OCI-LY7 (cell line): ENCODE data around the gene ATXN10. TPM values are rescaled to one million over a fixed set of nuclear protein-coding genes. Genes with fewer than 3 reads are reported as not detected.

Experiments used
- BruUV-seq: library from RNA; stranded (reverse); fragments of 400-500 nt; replicated peaks from 2 replicates; lab custom pipeline; 2021; lab: Mats Ljungman, UMichigan
- CTCF ChIA-PET: fragments of 300-600 bp; sonication (Branson Sonifier 250); formaldehyde crosslinking; loops from one replicate; lab custom pipeline; 2022; ENCODE audit warnings: antibody characterized with exemption; ENCODE audit not compliant: unreplicated experiment; lab: Charles Lee
- POLR2A ChIA-PET: fragments of 300-600 bp; sonication (Branson Sonifier 250); formaldehyde crosslinking; loops from one replicate; lab custom pipeline; 2022; ENCODE audit warnings: antibody characterized with exemption; lab: Charles Lee
- DNase-seq: peaks from one replicate; pipeline ENCODE4 v3.0.0-alpha.2; 2015; ENCODE audit warnings: low spot score
- H2AFZ ChIP-seq: fragments of 200-600 bp; sonication (generic), shearing (Covaris generic); 2 replicates; pipeline ENCODE4 v1.6.1; 2014; ENCODE audit warnings: mild to moderate bottlenecking, antibody characterized with exemption, low read length, moderate library complexity
- H3K27ac ChIP-seq: fragments of 200-600 bp; sonication (generic); 2 replicates; pipeline ENCODE4 v1.5.1; 2014; ENCODE audit warnings: mixed run types, low read depth, mild to moderate bottlenecking, moderate library complexity, low read length, inconsistent platforms; ENCODE audit not compliant: poor library complexity, severe bottlenecking
- H3K36me3 ChIP-seq: fragments of 200-600 bp; sonication (generic); 2 replicates; pipeline ENCODE4 v1.6.1; 2014; ENCODE audit warnings: mild to moderate bottlenecking, antibody characterized with exemption, low read length, moderate library complexity, mixed read lengths; ENCODE audit not compliant: insufficient read depth
- H3K4me1 ChIP-seq: fragments of 200-600 bp; sonication (generic); 2 replicates; pipeline ENCODE4 v1.5.1; 2014; ENCODE audit warnings: mild to moderate bottlenecking, low read length; ENCODE audit not compliant: insufficient read depth, poor library complexity, severe bottlenecking
- H3K4me2 ChIP-seq: fragments of 200-600 bp; sonication (generic); 2 replicates; pipeline ENCODE4 v1.6.1; 2014; ENCODE audit warnings: mild to moderate bottlenecking, low read length
- H3K4me3 ChIP-seq: fragments of 200-600 bp; sonication (generic); 2 replicates; pipeline ENCODE4 v1.5.1; 2014; ENCODE audit warnings: mild to moderate bottlenecking, low read depth, low read length; ENCODE audit not compliant: poor library complexity, severe bottlenecking
- H3K79me2 ChIP-seq: fragments of 200-600 bp; sonication (generic); 2 replicates; pipeline ENCODE4 v1.6.1; 2016; ENCODE audit warnings: low read depth, mild to moderate bottlenecking, low read length, moderate library complexity, mixed read lengths; ENCODE audit not compliant: insufficient read depth
- H3K9me2 ChIP-seq: fragments of 200-600 bp; sonication (generic); 2 replicates; pipeline ENCODE4 v1.6.1; 2016; ENCODE audit warnings: mild to moderate bottlenecking, low read length, mixed read lengths; ENCODE audit not compliant: insufficient read depth
- H3K9me3 ChIP-seq: fragments of 200-600 bp; sonication (generic); 2 replicates; pipeline ENCODE4 v1.6.1; 2014; ENCODE audit warnings: mild to moderate bottlenecking, mixed run types, low read length, mixed read lengths
- H4K20me1 ChIP-seq: fragments of 200-600 bp; sonication (generic); 2 replicates; pipeline ENCODE4 v1.6.1; 2014; ENCODE audit warnings: mild to moderate bottlenecking, antibody characterized with exemption, low read length, moderate library complexity, mixed read lengths; ENCODE audit not compliant: insufficient read depth
- EZH2phosphoT487 ChIP-seq: fragments of 200-600 bp; sonication (generic); IDR thresholded peaks from 2 replicates; pipeline ENCODE4 v1.6.1; 2018; ENCODE audit warnings: low read depth, borderline replicate concordance, mild to moderate bottlenecking, mixed run types, antibody characterized with exemption, low read length, moderate library complexity, mixed read lengths
- intact Hi-C: fragments of 100-400 bp; cut with micrococcal nuclease; formaldehyde crosslinking; loops from one replicate; pipeline ENCODE4 v1.10.0; 2022; ENCODE audit not compliant: unreplicated experiment
- total RNA-seq, 2 experiments: library from RNA; depleted of rRNA in 1 of 2; stranded (reverse); fragments of >200 nt in 1 of 2; shearing (Covaris generic) in 1 of 2; gene quantifications; 2 replicates each; pipeline ENCODE4 v1.2.3, GENCODE V29; 2014 to 2022
- TF ChIP-seq, protein P1 (sequence below): fragments of 200-600 bp; sonication (generic); conservative IDR thresholded peaks from 2 replicates; pipeline ENCODE4 v1.5.1; 2014; ENCODE audit warnings: mild to moderate bottlenecking, antibody characterized with exemption, low read length, moderate library complexity, mixed read lengths

The ATXN10 gene
- total RNA-seq, 2 experiments from 2014 or later: 66.1 to 197 TPM

GRCh38 chr22:45649809-45650208 lies 21.8 kb upstream of the ATXN10 start:
- Histone ChIP-seq H3K4me1 (no peaks in the 10 kb centered on the region), H3K27ac (no peak overlapping the region), H3K9me2 (no peaks in the 10 kb centered on the region), H3K4me3 (no peak overlapping the region), H3K9me3 (no peaks in the 10 kb centered on the region), H3K4me2 (no peak overlapping the region), H2AFZ (no peak overlapping the region), H3K36me3 (no peaks in the 10 kb centered on the region), H4K20me1 (no peaks in the 10 kb centered on the region), H3K79me2 (no peaks in the 10 kb centered on the region)
- TF ChIP-seq, protein P1, sequence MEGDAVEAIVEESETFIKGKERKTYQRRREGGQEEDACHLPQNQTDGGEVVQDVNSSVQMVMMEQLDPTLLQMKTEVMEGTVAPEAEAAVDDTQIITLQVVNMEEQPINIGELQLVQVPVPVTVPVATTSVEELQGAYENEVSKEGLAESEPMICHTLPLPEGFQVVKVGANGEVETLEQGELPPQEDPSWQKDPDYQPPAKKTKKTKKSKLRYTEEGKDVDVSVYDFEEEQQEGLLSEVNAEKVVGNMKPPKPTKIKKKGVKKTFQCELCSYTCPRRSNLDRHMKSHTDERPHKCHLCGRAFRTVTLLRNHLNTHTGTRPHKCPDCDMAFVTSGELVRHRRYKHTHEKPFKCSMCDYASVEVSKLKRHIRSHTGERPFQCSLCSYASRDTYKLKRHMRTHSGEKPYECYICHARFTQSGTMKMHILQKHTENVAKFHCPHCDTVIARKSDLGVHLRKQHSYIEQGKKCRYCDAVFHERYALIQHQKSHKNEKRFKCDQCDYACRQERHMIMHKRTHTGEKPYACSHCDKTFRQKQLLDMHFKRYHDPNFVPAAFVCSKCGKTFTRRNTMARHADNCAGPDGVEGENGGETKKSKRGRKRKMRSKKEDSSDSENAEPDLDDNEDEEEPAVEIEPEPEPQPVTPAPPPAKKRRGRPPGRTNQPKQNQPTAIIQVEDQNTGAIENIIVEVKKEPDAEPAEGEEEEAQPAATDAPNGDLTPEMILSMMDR: no peak
- no peak for TF ChIP-seq EZH2phosphoT487
- no peak for DNase-seq
- BruUV-seq: no TSS peak
- intact Hi-C loops: no loop called here
- CTCF ChIA-PET: no interaction called here
- POLR2A ChIA-PET: no interaction called here

DNA sequence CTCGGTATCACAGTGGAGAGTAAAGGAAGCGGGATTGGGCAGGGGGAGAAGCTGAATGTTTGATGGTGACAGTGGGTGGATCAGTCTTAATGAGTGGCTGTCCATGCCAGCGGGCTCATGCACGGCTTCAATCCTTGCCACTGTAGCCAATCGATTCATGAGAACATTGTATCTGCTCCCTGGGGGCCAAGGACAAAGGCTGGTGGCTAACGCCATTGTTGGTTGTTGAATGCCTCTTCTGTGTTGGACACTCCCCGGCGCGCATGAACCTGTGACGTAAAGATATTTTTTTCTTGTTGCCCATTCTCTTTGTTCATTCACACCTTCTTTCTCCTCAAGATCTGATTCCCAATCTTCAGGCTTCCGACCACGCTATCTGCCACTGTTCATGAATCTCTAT lies 20.9 kb upstream of the ATXN10 start:
- no peaks in the 10 kb centered on the region for H3K36me3 ChIP-seq
- no peaks in the 10 kb centered on the region for H3K4me1 ChIP-seq
- H3K4me3 ChIP-seq: no peak overlapping the region
- no peaks in the 10 kb centered on the region for H3K9me3 ChIP-seq
- no peak overlapping the region for H2AFZ ChIP-seq
- no peak overlapping the region for H3K27ac ChIP-seq
- no peak for TF ChIP-seq EZH2phosphoT487
- TF ChIP-seq, protein P1: no peak
- no peaks in the 10 kb centered on the region for H4K20me1 ChIP-seq
- no peak for DNase-seq
- H3K9me2 ChIP-seq: no peaks in the 10 kb centered on the region
- H3K4me2 ChIP-seq: no peak overlapping the region
- intact Hi-C loops: no loop called here
- no TSS peak for BruUV-seq
- POLR2A ChIA-PET: no interaction called here
- CTCF ChIA-PET: no interaction called here
- H3K79me2 ChIP-seq: no peaks in the 10 kb centered on the region

DNA sequence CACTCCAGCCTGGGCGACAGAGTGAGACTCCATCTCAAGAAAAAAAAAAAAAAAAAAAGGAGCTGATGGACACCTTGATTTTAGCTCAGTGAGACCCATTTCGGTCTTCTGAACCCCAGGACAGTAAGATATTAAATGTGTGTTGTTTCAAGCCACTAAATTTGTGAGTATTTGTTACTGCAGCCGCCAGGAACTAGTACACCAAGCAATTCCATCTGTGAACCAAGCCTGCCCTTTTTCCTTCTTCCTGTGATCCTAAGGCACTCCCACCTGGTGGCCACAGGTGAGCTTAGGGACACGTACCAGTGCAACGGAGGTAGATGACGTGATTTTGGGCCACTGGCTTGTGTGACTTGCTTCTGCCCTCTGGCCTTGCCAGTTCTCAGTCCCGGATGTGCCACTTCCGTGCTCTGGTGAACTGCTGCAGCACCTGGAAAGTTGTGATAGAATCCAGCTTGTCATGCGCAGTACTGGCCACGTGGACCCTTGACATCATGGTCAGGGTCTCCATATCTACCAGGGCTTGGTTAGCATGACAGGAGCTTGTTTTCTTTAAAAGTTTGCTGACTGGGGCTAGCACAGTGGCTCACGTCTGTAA lies 19.6 kb upstream of the ATXN10 start:
- BruUV-seq: no TSS peak
- Histone ChIP-seq H3K27ac (no peak overlapping the region), H2AFZ (no peak overlapping the region), H3K4me2 (no peak overlapping the region), H4K20me1 (no peaks in the 10 kb centered on the region), H3K9me2 (no peaks in the 10 kb centered on the region), H3K4me1 (no peaks in the 10 kb centered on the region), H3K4me3 (no peak overlapping the region), H3K9me3 (no peaks in the 10 kb centered on the region), H3K79me2 (no peaks in the 10 kb centered on the region), H3K36me3 (no peaks in the 10 kb centered on the region)
- ChIA-PET POLR2A (interaction anchor here (1.0 kb wide), 1 partner anchor 9 kb away, joined by 3 read pairs; no protein-coding TSS in a partner anchor), CTCF (no interaction called here)
- TF ChIP-seq EZH2phosphoT487: no peak
- TF ChIP-seq, protein P1: no peak
- intact Hi-C loops: no loop called here
- no peak for DNase-seq
